HFF-Myc (cell line): ENCODE data around the gene ZNF407.

ENCODE experiments used
- DNase-seq: peaks from one replicate; pipeline ENCODE4 v3.0.0-alpha.2; 2011; ENCODE audit warnings: low read depth; ENCODE audit errors: extremely low read depth
- H3K4me3 ChIP-seq: replicated peaks from 2 replicates; pipeline ENCODE4 v1.5.1; 2011; ENCODE audit warnings: low read depth, mild to moderate bottlenecking, control low read depth, low read length
- CTCF ChIP-seq: IDR thresholded peaks from 2 replicates; pipeline ENCODE4 v1.5.1; 2012; ENCODE audit warnings: mild to moderate bottlenecking, low read depth, low read length, control low read depth; ENCODE audit errors: missing control alignments

The ZNF407 gene

GRCh38 chr18:74898965-74899364 lies 301.3 kb downstream of the ZNF407 start:
- no peak for TF ChIP-seq CTCF
- DNase-seq, result no peak
- H3K4me3 ChIP-seq, result no peak overlapping the region

GRCh38 chr18:74899554-74899953 lies 301.9 kb downstream of the ZNF407 start:
- H3K4me3 ChIP-seq, result no peak overlapping the region
- TF ChIP-seq CTCF, result no peak
- no peak for DNase-seq

- no peak for DNase-seq
- H3K4me3 ChIP-seq, result no peak overlapping the region
- TF ChIP-seq CTCF, result no peak
Observed at GRCh38 chr18:74901362-74902146, 303.9 kb downstream of the ZNF407 start.

- no peak overlapping the region for H3K4me3 ChIP-seq
- no peak for DNase-seq
- no peak for TF ChIP-seq CTCF
Observed at GRCh38 chr18:74902147-74902455, 304.4 kb downstream of the ZNF407 start.

- no peak overlapping the region for H3K4me3 ChIP-seq
- TF ChIP-seq CTCF, result no peak
Observed at GRCh38 chr18:74905247-74905646, 307.6 kb downstream of the ZNF407 start.

GRCh38 chr18:74906184-74906583 lies 308.5 kb downstream of the ZNF407 start:
- no peak for DNase-seq
- TF ChIP-seq CTCF, result no peak
- H3K4me3 ChIP-seq, result no peak overlapping the region

More at GRCh38 chr18:74905247-74905646, 307.6 kb downstream of the ZNF407 start:
- no peak for DNase-seq

- H3K4me3 ChIP-seq, result no peak overlapping the region
- no peak for DNase-seq
- no peak for TF ChIP-seq CTCF
Observed at GRCh38 chr18:74914052-74914591, 316.5 kb downstream of the ZNF407 start.
